ENCODE measurements around the gene MINDY1.

Gene MINDY1

GRCh38 chr1:151037032-151037431 lies 30.3 kb upstream of the MINDY1 start:
- no peak for DNase-seq
- H3K4me3 Mint-ChIP-seq: no peak overlapping the region
- CTCF ChIA-PET: interaction anchor here (3.3 kb wide), 1 partner anchor 12 kb away, joined by 16 read pairs; no protein-coding TSS in a partner anchor
- H3K27ac Mint-ChIP-seq: no peak overlapping the region
- H3K4me1 Mint-ChIP-seq: peaks cover 5% of the 10 kb centered on the region
- no peaks in the 10 kb centered on the region for H3K27me3 Mint-ChIP-seq
- peaks cover 23% of the 10 kb centered on the region for H3K36me3 Mint-ChIP-seq
- H3K9me3 Mint-ChIP-seq: no peaks in the 10 kb centered on the region

GRCh38 chr1:151036356-151036755 lies 29.7 kb upstream of the MINDY1 start, which contains the start of gene BNIPL:
BNIPL (plus strand) TSS chr1:151036586; CDS start chr1:151036726, 140 bp downstream.
- Mint-ChIP-seq H3K4me3 (no peak within 1 kb of the TSS), H3K4me1 (peaks cover 5% of the 10 kb centered on the region), H3K36me3 (peaks cover 25% of the 10 kb centered on the region), H3K27me3 (no peaks in the 10 kb centered on the region), H3K9me3 (no peaks in the 10 kb centered on the region), H3K27ac (no peak within 1 kb of the TSS)
- DNase-seq: no peak
- CTCF ChIA-PET: interaction anchor here (3.3 kb wide), 1 partner anchor 11 kb away, joined by 16 read pairs; no protein-coding TSS in a partner anchor

GRCh38 chr1:151035167-151035566 lies 28.5 kb upstream of the MINDY1 start:
- H3K9me3 Mint-ChIP-seq: no peaks in the 10 kb centered on the region
- no peak overlapping the region for H3K27ac Mint-ChIP-seq
- no peaks in the 10 kb centered on the region for H3K27me3 Mint-ChIP-seq
- peaks cover 5% of the 10 kb centered on the region for H3K4me1 Mint-ChIP-seq
- CTCF ChIA-PET: no interaction called here
- no peak for DNase-seq
- peaks cover 30% of the 10 kb centered on the region for H3K36me3 Mint-ChIP-seq
- no peak overlapping the region for H3K4me3 Mint-ChIP-seq

GRCh38 chr1:151032164-151032563 lies 25.5 kb upstream of the MINDY1 start:
- no peaks in the 10 kb centered on the region for H3K9me3 Mint-ChIP-seq
- peaks cover 5% of the 10 kb centered on the region for H3K4me1 Mint-ChIP-seq
- no peaks in the 10 kb centered on the region for H3K27me3 Mint-ChIP-seq
- no peak overlapping the region for H3K4me3 Mint-ChIP-seq
- DNase-seq: no peak
- CTCF ChIA-PET: interaction anchor here (0.9 kb wide), 1 partner anchor 16 kb away, joined by 3 read pairs; the partner anchor contains the start of gene C1orf56
- peaks cover 42% of the 10 kb centered on the region for H3K36me3 Mint-ChIP-seq
- H3K27ac Mint-ChIP-seq: no peak overlapping the region

- no peak for DNase-seq
- no peak overlapping the region for H3K4me3 Mint-ChIP-seq
- CTCF ChIA-PET: interaction anchor here (0.6 to 4.7 kb wide), 7 partner anchors 11 to 73 kb away, joined by 3 to 41 read pairs (median 4); partner anchors contain the start of genes BNIPL, C1orf56, CDC42SE1 and MLLT11
Observed at GRCh38 chr1:151026460-151026859, 19.8 kb upstream of the MINDY1 start.

GRCh38 chr1:151024540-151025146 lies 17.9 kb upstream of the MINDY1 start:
- Mint-ChIP-seq H3K27ac (peak overlapping the region; percentile 30), H3K4me3 (peak overlapping the region; percentile 8), H3K27me3 (no peaks in the 10 kb centered on the region), H3K36me3 (peaks cover 22% of the 10 kb centered on the region), H3K9me3 (no peaks in the 10 kb centered on the region), H3K4me1 (peaks cover 6% of the 10 kb centered on the region)
- CTCF ChIA-PET: interaction anchor here (0.6 to 4.7 kb wide), 25 partner anchors 8 to 227 kb away, joined by 3 to 41 read pairs (median 4); partner anchors contain the start of genes BNIPL, C1orf56, CDC42SE1 and LYSMD1
- DNase-seq: peak; percentile 92

More at GRCh38 chr1:151026460-151026859, 19.8 kb upstream of the MINDY1 start:
- H3K4me1 Mint-ChIP-seq: peaks cover 6% of the 10 kb centered on the region
- no peaks in the 10 kb centered on the region for H3K27me3 Mint-ChIP-seq
- peaks cover 30% of the 10 kb centered on the region for H3K36me3 Mint-ChIP-seq
- no peaks in the 10 kb centered on the region for H3K9me3 Mint-ChIP-seq
- peak overlapping the region; percentile 26 for H3K27ac Mint-ChIP-seq

GRCh38 chr1:151013518-151013917 lies 6.8 kb upstream of the MINDY1 start:
- Mint-ChIP-seq H3K4me3 (no peak overlapping the region), H3K27ac (no peak overlapping the region), H3K4me1 (peaks cover 42% of the 10 kb centered on the region), H3K36me3 (peaks cover 21% of the 10 kb centered on the region), H3K27me3 (no peaks in the 10 kb centered on the region), H3K9me3 (no peaks in the 10 kb centered on the region)
- CTCF ChIA-PET: interaction anchor here (0.6 to 1.5 kb wide), 3 partner anchors 11 to 94 kb away, joined by 3 to 9 read pairs (median 4); partner anchors contain the start of gene C1orf56
- no peak for DNase-seq

- Mint-ChIP-seq H3K36me3 (peaks cover 18% of the 10 kb centered on the region), H3K9me3 (no peaks in the 10 kb centered on the region), H3K4me3 (no peak overlapping the region), H3K27ac (no peak overlapping the region), H3K4me1 (peaks cover 48% of the 10 kb centered on the region), H3K27me3 (no peaks in the 10 kb centered on the region)
- DNase-seq: no peak
- CTCF ChIA-PET: interaction anchor here (0.6 to 1.5 kb wide), 3 partner anchors 12 to 94 kb away, joined by 3 to 9 read pairs (median 4); partner anchors contain the start of gene C1orf56
Observed at GRCh38 chr1:151012684-151013471, 6.2 kb upstream of the MINDY1 start.

- no peak overlapping the region for H3K27ac Mint-ChIP-seq
- H3K27me3 Mint-ChIP-seq: no peaks in the 10 kb centered on the region
Observed at GRCh38 chr1:151011154-151011850, 4.6 kb upstream of the MINDY1 start.

GRCh38 chr1:151010346-151010726 lies 3.6 kb upstream of the MINDY1 start:
- peak overlapping the region; percentile 96 for H3K4me3 Mint-ChIP-seq
- CTCF ChIA-PET: interaction anchor here (0.7 to 1.6 kb wide), 2 partner anchors 14 to 16 kb away, joined by 3 read pairs; no protein-coding TSS in a partner anchor
- H3K36me3 Mint-ChIP-seq: peaks cover 18% of the 10 kb centered on the region
- H3K4me1 Mint-ChIP-seq: peaks cover 73% of the 10 kb centered on the region
- no peak for DNase-seq
- H3K27me3 Mint-ChIP-seq: no peaks in the 10 kb centered on the region
- no peak overlapping the region for H3K27ac Mint-ChIP-seq
- H3K9me3 Mint-ChIP-seq: no peaks in the 10 kb centered on the region

More at GRCh38 chr1:151011154-151011850, 4.6 kb upstream of the MINDY1 start:
- Mint-ChIP-seq H3K36me3 (peaks cover 16% of the 10 kb centered on the region), H3K9me3 (no peaks in the 10 kb centered on the region), H3K4me3 (no peak overlapping the region), H3K4me1 (peaks cover 64% of the 10 kb centered on the region)
- DNase-seq: no peak
- CTCF ChIA-PET: interaction anchor here (0.7 to 1.6 kb wide), 2 partner anchors 13 to 15 kb away, joined by 3 read pairs; no protein-coding TSS in a partner anchor

GRCh38 chr1:151009674-151010345 lies 3.1 kb upstream of the MINDY1 start:
- Mint-ChIP-seq H3K4me3 (peak overlapping the region; percentile 96), H3K4me1 (peaks cover 74% of the 10 kb centered on the region), H3K27me3 (no peaks in the 10 kb centered on the region), H3K36me3 (peaks cover 18% of the 10 kb centered on the region), H3K9me3 (no peaks in the 10 kb centered on the region), H3K27ac (no peak overlapping the region)
- CTCF ChIA-PET: interaction anchor here (0.6 to 1.6 kb wide), 2 partner anchors 15 to 16 kb away, joined by 3 read pairs; no protein-coding TSS in a partner anchor
- DNase-seq: no peak

GRCh38 chr1:151009206-151009587 lies 2.5 kb upstream of the MINDY1 start:
- peaks cover 78% of the 10 kb centered on the region for H3K4me1 Mint-ChIP-seq
- H3K27ac Mint-ChIP-seq: peak overlapping the region; percentile 93
- H3K36me3 Mint-ChIP-seq: peaks cover 18% of the 10 kb centered on the region
- H3K27me3 Mint-ChIP-seq: no peaks in the 10 kb centered on the region
- H3K4me3 Mint-ChIP-seq: peak overlapping the region; percentile 96
- CTCF ChIA-PET: interaction anchor here (0.6 kb wide), 1 partner anchor 16 kb away, joined by 3 read pairs; no protein-coding TSS in a partner anchor
- no peak for DNase-seq
- no peaks in the 10 kb centered on the region for H3K9me3 Mint-ChIP-seq

Measured in activated naive CD4-positive, alpha-beta T cell treated with anti-CD3 and anti-CD28 coated beads, Interleukin-2, amount 10 ng/mL, durations not matched to agents 7 days and 5 days (primary cell).